Measurements from ENCODE around the gene MED22. TPM values are rescaled to one million over a fixed set of nuclear protein-coding genes. Genes with fewer than 3 reads are reported as not detected.
A peak's percentile ranks its signal among the peaks of the same experiment; 100 is the strongest.
"Not testable (repeated sequence)": the region's sequence is repeated elsewhere in the genome, so short reads cannot be mapped to it uniquely, and the experiment has no call there.

Gene MED22
- total and polyA plus RNA-seq, 3 donors from 2014 or later = 20.2 to 29.3 (median 25.9) TPM

DNA sequence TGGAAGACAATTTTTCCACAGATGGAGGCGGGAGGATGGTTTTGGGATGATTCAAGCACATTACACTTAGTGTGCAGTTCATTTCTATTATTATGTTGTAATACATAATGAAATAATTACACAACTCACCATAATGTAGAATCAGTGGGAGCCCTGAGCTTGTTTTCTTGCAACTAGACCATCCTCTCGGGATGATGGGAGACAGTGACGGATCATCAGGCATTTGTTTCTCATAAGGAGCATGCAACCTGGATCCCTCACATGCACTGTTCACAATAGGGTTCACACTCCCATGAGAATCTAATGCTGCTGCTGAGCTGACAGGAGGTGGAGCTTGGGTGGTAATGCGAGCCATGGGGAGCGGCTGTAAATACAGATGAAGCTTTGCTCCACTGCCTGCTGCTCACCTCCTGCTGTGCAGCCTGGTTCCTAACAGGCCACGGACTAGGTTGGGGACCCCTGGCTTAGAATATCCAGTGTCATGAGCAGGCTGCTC lies 29.8 kb upstream of the MED22 start:
- TF ChIP-seq CTCF (IDR thresholded peaks at IDR 0.05) (no peak), POLR2A (IDR thresholded peaks at IDR 0.05) (no peak)
- no peaks in the 10 kb centered on the region for H3K27me3 ChIP-seq
- peaks cover 15% of the 10 kb centered on the region for H3K4me1 ChIP-seq
- DNase-seq = no peak
- no peaks in the 10 kb centered on the region for H3K36me3 ChIP-seq (ENCODE audit: low read depth, missing control alignments)
- no peaks in the 10 kb centered on the region for H3K9me3 ChIP-seq
- H3K4me3 ChIP-seq = no peak overlapping the region
- intact Hi-C loops (cut with DNase I; ENCODE audit: low total_unique reads) = no loop called here
- WGBS, 2 donors = 81 to 87% methylated on average over 6 of the region's 6 CpGs
- no peak overlapping the region for H3K27ac ChIP-seq

- H3K27me3 ChIP-seq; intact Hi-C loops (cut with DNase I; ENCODE audit: low total_unique reads); H3K4me3 ChIP-seq; H3K27ac ChIP-seq; H3K9me3 ChIP-seq; DNase-seq; H3K36me3 ChIP-seq (ENCODE audit: low read depth, missing control alignments): not testable (repeated sequence)
- H3K4me1 ChIP-seq = peaks cover 15% of the 10 kb centered on the region
- 83 to 86% methylated on average over 14 of the region's 14 CpGs for WGBS, 2 donors
These were observed 29.3 kb upstream of the MED22 start for GRCh38 chr9:133377280-133377679.

DNA sequence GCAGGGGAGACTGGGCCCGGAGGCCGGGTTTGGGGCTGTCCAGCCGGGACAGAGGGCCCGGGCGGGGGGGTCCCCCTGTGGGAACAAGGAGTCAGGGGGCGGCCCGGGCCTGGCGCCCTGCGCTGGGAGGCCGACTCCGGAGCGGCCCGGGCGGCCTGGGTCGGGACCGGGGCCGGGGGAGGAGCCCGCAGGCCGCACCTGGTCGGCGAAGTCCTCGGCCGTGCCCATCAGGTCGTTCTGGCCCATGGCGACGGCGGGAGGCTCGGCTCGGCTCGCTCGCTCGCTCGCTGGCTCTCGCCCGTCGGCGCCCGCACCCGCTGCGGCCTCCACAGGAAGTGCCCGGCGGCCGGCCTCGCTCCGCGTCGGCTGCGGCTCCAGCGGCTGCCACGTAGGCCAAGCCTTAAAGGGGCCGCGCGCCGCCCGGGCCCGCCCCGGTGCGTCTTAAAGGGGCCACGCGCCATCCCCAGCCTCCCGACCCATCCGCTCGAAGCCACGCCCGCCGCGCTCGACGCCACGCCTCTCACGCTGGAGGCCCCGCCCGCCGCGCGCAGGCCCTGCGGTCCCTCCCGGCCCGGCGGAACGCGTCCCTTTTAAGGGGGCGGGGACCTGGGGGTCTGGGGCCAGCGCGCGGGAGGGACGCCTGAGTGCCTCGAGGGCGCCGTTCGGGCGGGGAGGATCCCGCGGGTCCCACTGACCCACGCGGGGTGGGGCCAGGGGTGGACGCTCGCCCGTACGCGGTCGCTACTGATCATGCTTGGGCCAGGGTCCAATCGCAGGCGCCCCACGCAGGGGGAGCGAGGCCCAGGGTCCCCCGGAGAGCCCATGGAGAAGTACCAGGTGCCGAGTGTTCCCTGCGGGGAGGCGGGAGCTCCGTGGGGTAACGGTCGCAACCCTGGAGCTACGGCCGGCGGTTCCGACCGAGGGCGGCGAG lies 28.1 kb upstream of the MED22 start, which contains the start of the genes STKLD1 and SURF4:
STKLD1 (plus strand) TSS at position 643 of the 931 bp plus-strand sequence; CDS start at position 751, 108 bp downstream.
SURF4 (minus strand) TSS at position 337 of the 931 bp plus-strand sequence; CDS start at position 246, 91 bp downstream.
- Histone ChIP-seq H3K9me3 (no peaks in the 10 kb centered on the region), H3K27me3 (no peaks in the 10 kb centered on the region), H3K27ac (peak within 1 kb of the TSS; percentile 89 to 91), H3K4me1 (peaks cover 22% of the 10 kb centered on the region), H3K36me3 (ENCODE audit: low read depth, missing control alignments) (no peaks in the 10 kb centered on the region), H3K4me3 (peak within 1 kb of the TSS; percentile 86 to 98)
- DNase-seq = peak; percentile 98
- TF ChIP-seq POLR2A (IDR thresholded peaks at IDR 0.05) (peak; percentile 67), CTCF (IDR thresholded peaks at IDR 0.05) (peak in 1 of 3 experiments; percentile 23)
- 0 to 1% methylated on average over 17 to 62 of the region's 120 CpGs for WGBS, 2 donors
- intact Hi-C loops (cut with DNase I; ENCODE audit: low total_unique reads) = no loop called here

DNA sequence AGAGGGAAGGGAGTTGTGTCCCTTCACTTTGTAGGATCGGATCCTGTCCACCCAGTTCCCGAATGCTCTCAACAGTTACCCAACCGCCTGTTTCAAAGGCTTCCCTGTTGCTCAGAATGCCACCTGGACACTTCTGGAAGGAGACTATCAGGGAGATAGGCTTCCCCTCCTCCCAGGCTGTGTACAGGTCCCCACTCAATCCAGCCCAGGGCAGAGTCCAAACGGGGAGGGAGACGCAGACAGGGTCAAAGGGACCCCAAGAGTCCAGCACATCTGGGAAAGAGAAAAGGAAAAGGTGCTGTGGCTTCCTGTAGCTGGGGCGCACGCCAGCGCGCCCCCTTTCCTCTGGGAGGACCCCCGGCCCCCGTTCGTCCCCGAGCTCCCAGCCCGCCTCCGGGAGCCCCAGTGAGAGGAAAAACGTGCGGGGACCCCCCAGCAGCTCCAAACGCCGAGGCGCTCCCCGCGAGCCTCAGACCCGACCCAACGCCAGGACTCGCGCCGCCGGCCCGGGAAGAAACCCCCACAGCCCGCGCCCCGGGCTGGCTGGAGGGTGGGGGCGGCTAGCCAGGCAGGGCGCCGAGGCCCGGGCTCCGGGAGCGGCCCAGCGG lies 27.3 kb upstream of the MED22 start:
- peak overlapping the region; percentile 86 to 98 for H3K4me3 ChIP-seq
- WGBS, 2 donors = 0% methylated on average over 17 to 39 of the region's 39 CpGs
- H3K27ac ChIP-seq = peak overlapping the region; percentile 89 to 91
- intact Hi-C loops (cut with DNase I; ENCODE audit: low total_unique reads) = no loop called here
- peak; percentile 36 for DNase-seq
- no peaks in the 10 kb centered on the region for H3K36me3 ChIP-seq (ENCODE audit: low read depth, missing control alignments)
- H3K27me3 ChIP-seq = no peaks in the 10 kb centered on the region
- peaks cover 22% of the 10 kb centered on the region for H3K4me1 ChIP-seq
- no peaks in the 10 kb centered on the region for H3K9me3 ChIP-seq
- TF ChIP-seq CTCF (IDR thresholded peaks at IDR 0.05) (no peak), POLR2A (IDR thresholded peaks at IDR 0.05) (no peak)

- H3K4me3 ChIP-seq = peak overlapping the region; percentile 86 to 98
- H3K27me3 ChIP-seq = no peaks in the 10 kb centered on the region
- WGBS, 2 donors = 9 to 17% methylated on average over 12 of the region's 12 CpGs
- no peaks in the 10 kb centered on the region for H3K36me3 ChIP-seq (ENCODE audit: low read depth, missing control alignments)
- no peaks in the 10 kb centered on the region for H3K9me3 ChIP-seq
- TF ChIP-seq POLR2A (IDR thresholded peaks at IDR 0.05) (no peak), CTCF (IDR thresholded peaks at IDR 0.05) (no peak)
- H3K4me1 ChIP-seq = peaks cover 25% of the 10 kb centered on the region
- DNase-seq = no peak
- intact Hi-C loops (cut with DNase I; ENCODE audit: low total_unique reads) = no loop called here
- H3K27ac ChIP-seq = peak overlapping the region in 1 of 2 donors; percentile 91
These were observed 26.7 kb upstream of the MED22 start for GRCh38 chr9:133374612-133375115.
